A673 (cell line): ENCODE data around the gene OLFML1. TPM values are rescaled to one million over a fixed set of nuclear protein-coding genes. Genes with fewer than 3 reads are reported as not detected.

Source experiments
- BruUV-seq: library from RNA; stranded (reverse); fragments of 400-500 nt; replicated peaks from 2 replicates; lab custom pipeline; 2021; lab: Mats Ljungman, UMichigan
- CTCF ChIA-PET: fragments of 300-600 bp; sonication (Branson Sonifier 250); formaldehyde crosslinking; loops from one replicate; lab custom pipeline; 2022; ENCODE audit warnings: antibody characterized with exemption; lab: Charles Lee
- POLR2A ChIA-PET: fragments of 300-600 bp; sonication (Branson Sonifier 250); formaldehyde crosslinking; loops from one replicate; lab custom pipeline; 2022; ENCODE audit warnings: antibody characterized with exemption; ENCODE audit not compliant: low non-redundant PET; lab: Charles Lee
- DNase-seq: peaks from one replicate; pipeline ENCODE4 v3.0.0-alpha.2; 2015; ENCODE audit warnings: low spot score
- H3K27ac ChIP-seq: fragments of 200-600 bp; sonication (generic); 2 replicates; pipeline ENCODE4 v1.5.1; 2016; ENCODE audit warnings: mixed run types, low read depth, mild to moderate bottlenecking, mixed read lengths, antibody characterized with exemption, low read length; ENCODE audit not compliant: poor library complexity, severe bottlenecking
- H3K27me3 ChIP-seq: fragments of 200-600 bp; sonication (generic); replicated peaks from 2 replicates; pipeline ENCODE4 v1.6.1; 2017; ENCODE audit warnings: mixed run types, low read depth, mild to moderate bottlenecking, mixed read lengths, antibody characterized with exemption, low read length; ENCODE audit not compliant: insufficient read depth, poor library complexity
- H3K36me3 ChIP-seq: fragments of 200-600 bp; sonication (generic); 2 replicates; pipeline ENCODE4 v1.6.1; 2016; ENCODE audit warnings: mixed run types, mild to moderate bottlenecking, mixed read lengths, antibody characterized with exemption, low read length; ENCODE audit not compliant: insufficient read depth, poor library complexity, severe bottlenecking
- H3K4me1 ChIP-seq: fragments of 200-600 bp; sonication (generic); 2 replicates; pipeline ENCODE4 v1.6.1; 2017; ENCODE audit warnings: mixed run types, mild to moderate bottlenecking, mixed read lengths, antibody characterized with exemption, low read length; ENCODE audit not compliant: insufficient read depth, poor library complexity, severe bottlenecking
- H3K4me3 ChIP-seq: fragments of 200-600 bp; sonication (generic); 2 replicates; pipeline ENCODE4 v1.5.1; 2016; ENCODE audit warnings: low read depth, mixed run types, mild to moderate bottlenecking, mixed read lengths, low read length; ENCODE audit not compliant: poor library complexity, severe bottlenecking
- H3K9me3 ChIP-seq: fragments of 200-600 bp; sonication (generic); 2 replicates; pipeline ENCODE4 v1.6.1; 2016; ENCODE audit warnings: mixed run types, low read depth, mild to moderate bottlenecking, mixed read lengths, antibody characterized with exemption, low read length; ENCODE audit not compliant: poor library complexity, severe bottlenecking
- EZH2 ChIP-seq: fragments of 200-600 bp; sonication (generic); IDR thresholded peaks from 2 replicates; pipeline ENCODE4 v1.6.1; 2017; ENCODE audit warnings: borderline replicate concordance, low read depth, mild to moderate bottlenecking, mixed read lengths, antibody characterized with exemption, low read length; ENCODE audit not compliant: poor library complexity, severe bottlenecking
- intact Hi-C: fragments of 100-400 bp; cut with micrococcal nuclease; formaldehyde crosslinking; loops from one replicate; pipeline ENCODE4 v1.10.0; 2022; ENCODE audit not compliant: unreplicated experiment
- total RNA-seq: library from RNA; stranded (reverse); gene quantifications from 2 replicates; pipeline ENCODE4 v1.2.3, GENCODE V29; 2021
- TF ChIP-seq, protein P1 (sequence below): fragments of 300-800, 200-600 bp; sonication (generic); conservative IDR thresholded peaks from 2 replicates; pipeline ENCODE4 v1.5.1; 2017; ENCODE audit warnings: low read depth, mild to moderate bottlenecking, antibody characterized with exemption, low read length, moderate library complexity, mixed read lengths

The OLFML1 gene
- total RNA-seq, 1 experiment from 2014 or later = not detected

GRCh38 chr11:7488681-7489080, 3.4 kb downstream of the OLFML1 start:
- no peak overlapping the region for H3K4me3 ChIP-seq
- ChIA-PET POLR2A (no interaction called here), CTCF (no interaction called here)
- no peak overlapping the region for H3K27ac ChIP-seq
- H3K27me3 ChIP-seq = peaks cover 2% of the 10 kb centered on the region
- TF ChIP-seq EZH2 = no peak
- TF ChIP-seq, protein P1, sequence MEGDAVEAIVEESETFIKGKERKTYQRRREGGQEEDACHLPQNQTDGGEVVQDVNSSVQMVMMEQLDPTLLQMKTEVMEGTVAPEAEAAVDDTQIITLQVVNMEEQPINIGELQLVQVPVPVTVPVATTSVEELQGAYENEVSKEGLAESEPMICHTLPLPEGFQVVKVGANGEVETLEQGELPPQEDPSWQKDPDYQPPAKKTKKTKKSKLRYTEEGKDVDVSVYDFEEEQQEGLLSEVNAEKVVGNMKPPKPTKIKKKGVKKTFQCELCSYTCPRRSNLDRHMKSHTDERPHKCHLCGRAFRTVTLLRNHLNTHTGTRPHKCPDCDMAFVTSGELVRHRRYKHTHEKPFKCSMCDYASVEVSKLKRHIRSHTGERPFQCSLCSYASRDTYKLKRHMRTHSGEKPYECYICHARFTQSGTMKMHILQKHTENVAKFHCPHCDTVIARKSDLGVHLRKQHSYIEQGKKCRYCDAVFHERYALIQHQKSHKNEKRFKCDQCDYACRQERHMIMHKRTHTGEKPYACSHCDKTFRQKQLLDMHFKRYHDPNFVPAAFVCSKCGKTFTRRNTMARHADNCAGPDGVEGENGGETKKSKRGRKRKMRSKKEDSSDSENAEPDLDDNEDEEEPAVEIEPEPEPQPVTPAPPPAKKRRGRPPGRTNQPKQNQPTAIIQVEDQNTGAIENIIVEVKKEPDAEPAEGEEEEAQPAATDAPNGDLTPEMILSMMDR = no peak
- intact Hi-C loops = no loop called here
- H3K36me3 ChIP-seq = no peaks in the 10 kb centered on the region
- no peaks in the 10 kb centered on the region for H3K4me1 ChIP-seq
- BruUV-seq = no TSS peak
- H3K9me3 ChIP-seq = no peaks in the 10 kb centered on the region
- DNase-seq = no peak

- Histone ChIP-seq H3K27me3 (peaks cover 2% of the 10 kb centered on the region), H3K4me3 (no peak overlapping the region), H3K27ac (no peak overlapping the region), H3K36me3 (no peaks in the 10 kb centered on the region), H3K9me3 (no peaks in the 10 kb centered on the region), H3K4me1 (no peaks in the 10 kb centered on the region)
- no peak for TF ChIP-seq EZH2
- TF ChIP-seq, protein P1 = no peak
- POLR2A ChIA-PET = no interaction called here
- CTCF ChIA-PET = no interaction called here
- no peak for DNase-seq
- no TSS peak for BruUV-seq
- intact Hi-C loops = no loop called here
These were observed 4.1 kb downstream of the OLFML1 start for GRCh38 chr11:7489376-7489775.

GRCh38 chr11:7490054-7490453, 4.7 kb downstream of the OLFML1 start:
- ChIA-PET CTCF (no interaction called here), POLR2A (no interaction called here)
- BruUV-seq = no TSS peak
- Histone ChIP-seq H3K9me3 (no peaks in the 10 kb centered on the region), H3K27me3 (peaks cover 2% of the 10 kb centered on the region), H3K4me1 (no peaks in the 10 kb centered on the region), H3K4me3 (no peak overlapping the region), H3K36me3 (no peaks in the 10 kb centered on the region), H3K27ac (no peak overlapping the region)
- no peak for TF ChIP-seq EZH2
- TF ChIP-seq, protein P1 = no peak
- intact Hi-C loops = no loop called here
- no peak for DNase-seq
